Measurements from ENCODE around the gene BZW2.

DNA sequence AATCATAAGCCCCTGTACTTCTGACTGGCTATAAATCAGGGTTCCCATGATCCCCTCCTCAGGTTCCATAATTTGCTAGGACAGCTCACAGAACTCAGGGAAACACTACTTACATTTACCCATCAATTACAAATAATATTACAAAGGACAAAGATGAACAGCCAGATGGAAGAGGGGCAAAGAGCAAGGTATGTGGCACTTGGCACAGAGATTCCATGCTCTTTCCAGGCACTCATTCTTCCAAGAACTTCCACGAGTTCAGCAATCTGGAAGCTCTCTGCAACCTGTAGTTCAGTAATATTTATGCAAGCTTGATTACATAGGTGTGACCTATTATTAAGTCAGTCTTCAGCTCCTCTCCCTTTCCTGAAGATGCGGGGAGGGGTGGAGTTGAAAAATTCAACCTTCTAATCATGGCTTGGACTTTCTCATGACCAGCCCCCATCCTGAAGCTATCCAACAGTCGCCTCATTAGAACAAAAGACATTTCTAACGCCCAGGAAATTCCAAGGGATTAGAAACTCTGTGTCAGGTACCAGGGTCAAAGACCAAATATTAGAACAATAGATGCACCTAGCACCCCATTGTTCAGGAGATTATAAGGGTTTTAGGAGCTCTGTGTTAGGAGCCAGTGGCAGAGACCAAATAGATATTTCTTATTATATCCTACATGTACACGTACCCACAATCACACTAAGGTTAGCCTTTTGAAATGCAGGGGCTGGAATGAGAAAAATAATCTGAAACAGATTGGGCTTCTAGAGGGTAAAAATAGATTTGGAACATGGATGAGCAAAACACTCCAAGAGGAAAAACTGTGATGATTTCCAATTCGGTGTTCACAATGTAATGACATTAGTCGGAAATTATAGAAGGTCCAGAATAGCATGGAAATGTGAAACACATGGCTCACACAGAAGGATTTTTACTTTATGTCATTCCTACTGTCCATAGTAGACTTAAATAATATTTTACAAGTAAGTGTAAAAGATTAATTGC, 7.4 kb upstream of the BZW2 start:
- no peak for TF ChIP-seq POLR2A (IDR thresholded peaks at IDR 0.05; ENCODE audit: low read length)
- TF ChIP-seq GATA1 (IDR thresholded peaks at IDR 0.05; ENCODE audit: low read depth, low read length), result no peak
